ENCODE results near the gene PTEN.
A peak's percentile ranks its signal among the peaks of the same experiment; 100 is the strongest.
"Not testable (repeated sequence)": the region's sequence is repeated elsewhere in the genome, so short reads cannot be mapped to it uniquely, and the experiment has no call there.

PTEN gene

DNA sequence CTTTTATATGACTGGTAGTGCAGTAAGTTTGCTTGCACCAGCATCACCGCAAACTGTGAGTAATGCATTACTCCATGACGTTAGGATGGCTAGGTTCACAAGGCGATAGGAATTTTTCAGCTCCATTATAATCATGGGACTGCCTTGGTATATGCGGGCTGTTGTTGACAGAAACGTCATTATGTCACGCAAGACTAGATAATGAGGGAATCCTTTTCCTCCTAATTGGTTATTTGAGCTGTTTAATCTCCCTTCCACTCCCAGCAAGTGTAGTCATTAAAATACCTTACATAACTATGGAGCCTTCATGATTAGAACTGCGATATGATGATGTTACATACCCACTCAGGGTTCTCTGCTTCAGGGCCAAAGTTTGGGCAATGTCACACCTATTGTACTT, 17.4 kb upstream of the PTEN start:
- DNase-seq, result no peak

DNA sequence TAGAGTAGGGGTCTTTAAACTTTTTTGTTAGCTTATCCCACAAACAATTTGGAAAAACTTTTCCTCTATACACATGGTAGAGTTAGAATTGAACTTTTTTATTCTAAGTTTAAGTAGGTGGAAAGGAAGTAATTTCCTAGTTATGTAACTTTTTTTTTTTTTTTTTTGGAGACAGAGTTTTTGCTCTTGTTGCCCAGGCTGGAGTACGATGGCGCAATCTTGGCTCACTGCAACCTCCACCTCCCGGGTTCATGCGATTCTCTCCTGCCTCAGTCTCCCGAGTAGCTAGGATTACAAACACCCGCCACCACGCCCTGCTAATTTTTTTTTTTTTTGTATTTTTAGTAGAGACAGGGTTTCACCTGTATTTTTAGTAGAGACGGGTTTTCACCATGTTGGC, 16.7 kb upstream of the PTEN start:
- not testable (repeated sequence) for DNase-seq

DNA sequence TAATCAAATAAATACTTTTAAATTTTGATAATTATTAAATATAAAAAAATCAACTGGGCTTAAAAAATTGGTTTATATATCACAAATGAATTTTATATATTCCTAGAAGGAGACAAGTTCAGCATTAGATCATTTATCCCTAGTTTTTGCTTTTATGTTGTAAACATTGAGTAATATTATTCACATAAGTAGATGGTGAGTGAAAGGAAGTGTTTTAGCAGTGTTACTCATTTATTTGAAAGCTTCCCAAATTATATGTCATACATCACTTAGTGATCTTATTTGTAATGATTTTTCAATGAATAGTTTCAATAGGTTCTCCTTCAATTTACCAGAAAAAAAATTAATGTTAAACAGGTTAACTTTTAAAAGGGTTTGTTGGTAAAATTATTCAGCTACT, 15.9 kb upstream of the PTEN start:
- no peak for DNase-seq

DNA sequence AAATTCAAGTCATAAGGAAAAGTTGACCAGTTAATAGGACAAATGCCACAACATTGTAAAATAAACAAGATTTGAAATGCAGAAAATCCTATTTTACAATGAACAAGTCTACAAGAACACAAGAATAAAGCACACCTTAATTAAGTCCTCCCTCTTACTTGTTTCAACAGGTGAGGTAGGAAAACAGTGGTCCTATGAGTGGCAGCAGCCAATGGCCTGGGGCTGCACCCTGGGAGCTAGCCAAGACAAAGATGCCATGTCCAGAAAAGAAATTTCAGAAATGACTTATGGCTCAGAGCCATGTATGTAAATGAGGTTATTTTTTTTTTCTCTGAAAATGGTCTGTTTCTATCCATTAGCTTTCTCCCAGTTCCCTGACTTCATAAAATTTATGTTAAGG, 14.4 kb upstream of the PTEN start:
- DNase-seq, result no peak

DNA sequence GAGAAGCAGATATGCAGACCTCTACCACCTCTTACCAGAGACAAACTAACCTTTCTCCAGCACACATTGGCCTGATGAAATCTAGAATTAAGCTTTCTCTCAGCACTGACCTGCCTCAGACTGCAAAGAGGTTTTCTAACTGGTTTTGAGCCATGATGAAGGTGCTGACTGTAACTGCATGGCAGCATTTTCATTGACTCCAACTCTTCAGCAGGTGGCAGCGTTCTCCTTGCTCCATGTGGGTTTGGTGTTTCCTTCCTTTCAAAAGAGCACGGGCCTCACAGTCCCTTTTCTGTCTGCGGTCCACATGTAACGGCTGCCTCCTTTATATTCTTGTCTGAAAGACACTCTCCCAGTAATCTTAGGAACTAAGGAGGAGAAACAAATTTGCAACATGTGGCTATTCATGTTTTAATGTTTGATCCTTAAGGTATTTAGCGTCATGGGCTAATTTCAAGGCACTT, 12.7 kb upstream of the PTEN start:
- peak; percentile 50 for DNase-seq

DNA sequence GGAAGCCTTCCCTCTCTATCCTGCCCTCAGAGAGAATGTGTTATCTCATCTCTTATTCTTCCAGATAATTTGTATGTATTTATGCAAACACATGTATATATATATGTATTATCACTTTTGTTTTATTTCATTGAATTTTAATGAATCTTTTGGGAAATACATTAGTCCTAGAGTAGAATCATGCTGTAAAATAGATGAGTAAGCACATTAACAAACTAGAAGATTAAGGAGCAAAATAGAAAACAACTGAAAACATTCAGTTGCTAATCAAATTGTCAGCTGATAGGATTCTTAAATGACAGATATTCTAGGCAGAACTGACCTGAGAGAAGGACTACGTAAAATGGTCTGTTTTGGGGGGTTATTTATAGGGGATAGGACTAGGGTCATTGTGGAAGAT, 11.3 kb upstream of the PTEN start:
- no peak for DNase-seq

DNA sequence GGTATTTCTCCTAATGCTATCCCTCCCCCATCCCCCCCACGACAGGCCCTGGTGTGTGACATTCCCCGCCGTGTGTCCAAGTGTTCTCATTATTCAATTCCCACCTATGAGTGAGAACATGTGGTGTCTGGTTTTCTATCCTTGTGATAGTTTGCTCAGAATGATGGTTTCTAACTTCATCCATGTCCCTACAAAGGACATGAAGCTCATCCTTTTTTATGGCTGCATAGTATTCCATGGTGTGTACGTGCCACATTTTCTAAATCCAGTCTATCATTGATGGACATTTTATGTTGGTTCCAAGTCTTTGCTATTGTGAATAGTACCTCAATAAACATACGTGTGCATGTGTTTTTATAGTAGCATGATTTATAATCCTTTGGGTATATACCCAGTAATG, 8.2 kb upstream of the PTEN start:
- not testable (repeated sequence) for DNase-seq

DNA sequence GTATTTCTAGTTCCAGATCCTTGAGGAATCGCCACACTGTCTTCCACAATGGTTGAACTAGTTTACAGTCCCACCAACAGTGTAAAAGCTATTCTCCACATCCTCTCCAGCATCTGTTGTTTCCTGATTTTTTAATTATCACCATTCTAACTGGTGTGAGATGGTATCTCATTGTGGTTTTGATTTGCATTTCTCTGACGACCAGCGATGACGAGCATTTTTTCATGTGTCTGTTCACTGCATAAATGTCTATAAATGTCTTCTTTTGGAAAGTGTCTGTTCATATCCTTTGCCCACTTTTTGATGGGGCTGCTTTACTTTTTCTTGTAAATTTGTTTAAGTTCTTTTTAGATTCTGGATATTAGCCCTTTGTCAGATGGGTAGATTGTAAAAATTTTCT, 7.8 kb upstream of the PTEN start:
- DNase-seq, result not testable (repeated sequence)

DNA sequence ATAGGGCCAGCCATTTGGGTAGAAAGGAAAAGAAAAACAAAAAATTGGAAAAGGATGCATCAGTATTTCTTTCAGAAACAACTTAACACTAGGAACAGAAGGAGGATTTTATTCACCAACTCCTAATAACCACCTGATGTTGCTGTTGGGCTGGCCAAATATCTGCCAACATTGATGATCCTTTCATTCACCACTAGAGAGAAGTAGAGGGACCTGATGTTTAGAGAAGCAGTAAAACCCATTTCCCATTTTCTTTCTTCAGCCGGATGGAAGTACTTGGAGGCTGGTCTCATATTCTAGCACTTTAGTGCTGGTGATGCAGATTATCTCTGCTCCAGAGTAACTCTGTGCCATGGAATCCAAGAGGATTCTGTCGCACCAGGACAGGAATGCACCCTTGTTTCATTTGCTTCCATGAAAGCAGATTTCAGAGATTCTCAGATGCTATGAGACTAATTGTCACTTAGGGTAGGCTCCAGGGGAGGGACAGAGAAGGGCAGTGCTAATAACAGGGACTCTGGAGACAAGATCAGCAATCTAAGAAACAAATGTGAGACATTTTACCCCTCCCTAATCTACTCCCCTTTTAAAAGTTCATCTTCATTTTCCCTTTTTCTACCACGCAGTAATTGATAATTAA, 3.1 kb upstream of the PTEN start:
- DNase-seq, result peak; percentile 19

DNA sequence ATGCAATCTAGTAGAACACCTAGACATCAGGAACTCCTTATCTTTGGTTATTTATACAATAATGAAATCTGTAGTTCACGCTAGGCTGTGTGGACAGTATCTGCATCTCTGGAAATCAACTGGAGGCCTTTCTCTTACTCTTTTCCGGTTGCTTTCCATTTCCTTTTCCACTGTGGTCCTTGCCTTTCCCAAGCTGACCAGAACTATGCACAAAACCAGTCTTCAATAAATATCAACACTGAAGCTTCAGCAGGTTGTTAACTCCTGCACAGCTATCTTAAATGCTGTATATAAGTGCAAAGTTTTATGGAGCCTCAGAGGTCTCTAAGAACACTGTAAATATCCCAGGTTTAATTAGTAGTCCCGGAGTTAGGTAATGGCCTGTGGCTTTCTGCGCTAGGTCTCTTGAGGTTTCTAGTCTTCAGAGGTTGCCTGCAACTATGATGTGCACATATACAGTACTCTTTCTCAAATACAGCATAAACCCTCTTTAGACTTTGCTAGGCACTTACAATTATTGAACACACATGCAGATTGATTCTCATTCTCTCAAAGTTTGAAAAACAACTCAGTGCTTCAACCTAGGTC, 2.5 kb upstream of the PTEN start:
- DNase-seq, result no peak

DNA sequence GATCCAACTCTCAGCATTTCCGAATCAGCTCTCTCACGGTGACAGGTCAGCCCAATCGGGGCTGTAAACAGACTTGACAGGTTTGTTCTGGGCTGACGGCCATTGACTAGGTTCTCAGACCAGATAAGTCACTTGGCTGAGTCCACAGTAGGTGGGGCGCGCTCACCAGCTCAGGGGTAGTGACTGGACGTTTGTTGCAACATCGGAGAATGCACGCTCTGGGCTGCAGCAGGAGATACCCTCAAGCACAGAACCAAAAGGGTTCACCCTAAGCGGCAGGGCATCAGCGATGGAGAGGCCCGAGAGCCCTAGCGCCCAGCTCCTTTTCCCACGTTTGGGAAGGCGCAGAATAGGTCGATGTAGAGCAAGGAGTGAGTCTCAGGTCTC, 1.9 kb upstream of the PTEN start:
- DNase-seq, result no peak

DNA sequence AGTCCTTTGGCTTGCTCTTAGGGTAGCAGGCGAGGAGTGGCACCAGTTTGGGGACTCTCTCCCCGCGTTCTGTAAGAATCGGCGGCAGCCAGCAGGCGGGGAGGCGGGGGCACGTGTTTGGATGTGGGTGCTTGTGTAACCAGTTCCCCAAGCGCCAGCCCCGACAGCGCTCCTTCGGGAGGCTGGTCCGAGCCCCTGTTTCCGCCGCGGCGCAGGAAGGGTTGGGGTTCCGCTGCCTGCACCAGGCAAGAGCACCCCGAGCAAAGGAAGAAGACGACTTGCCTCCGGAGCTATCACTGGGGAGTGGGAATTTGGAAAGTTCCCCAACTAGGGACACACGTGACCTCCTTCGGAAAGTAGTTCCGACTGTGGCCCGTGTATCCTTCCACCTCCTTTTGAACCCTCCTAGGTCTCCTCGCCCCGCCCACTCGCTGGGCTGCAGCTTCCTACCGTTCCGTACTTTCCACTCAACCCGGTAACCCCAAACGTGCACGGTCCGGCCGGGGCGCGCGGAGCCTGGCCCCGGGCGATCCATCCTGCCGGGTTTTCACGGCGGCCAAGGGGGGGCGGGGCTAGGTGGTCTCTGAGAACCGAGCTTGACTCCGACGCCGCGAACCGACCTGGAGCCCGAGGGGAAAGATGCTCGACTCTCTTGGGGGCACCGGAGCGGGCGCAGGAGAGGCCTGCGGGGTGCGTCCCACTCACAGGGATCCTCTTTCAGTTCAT, 1.3 kb upstream of the PTEN start:
- peak; percentile 91 for DNase-seq

DNA sequence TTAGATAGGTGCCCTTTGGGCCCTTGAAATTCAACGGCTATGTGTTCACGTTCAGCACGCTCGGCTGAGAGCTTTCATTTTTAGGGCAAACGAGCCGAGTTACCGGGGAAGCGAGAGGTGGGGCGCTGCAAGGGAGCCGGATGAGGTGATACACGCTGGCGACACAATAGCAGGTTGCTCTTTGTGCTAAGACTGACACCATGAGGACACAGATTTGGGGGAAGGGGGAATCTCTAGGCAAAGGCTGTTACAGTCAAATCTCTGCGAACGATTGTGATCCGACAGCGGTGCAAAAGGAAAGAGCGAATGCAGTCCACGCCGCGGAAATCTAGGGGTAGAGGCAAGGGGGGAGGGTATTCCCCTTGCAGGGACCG, 759 bp upstream of the PTEN start:
- no peak for DNase-seq

DNA sequence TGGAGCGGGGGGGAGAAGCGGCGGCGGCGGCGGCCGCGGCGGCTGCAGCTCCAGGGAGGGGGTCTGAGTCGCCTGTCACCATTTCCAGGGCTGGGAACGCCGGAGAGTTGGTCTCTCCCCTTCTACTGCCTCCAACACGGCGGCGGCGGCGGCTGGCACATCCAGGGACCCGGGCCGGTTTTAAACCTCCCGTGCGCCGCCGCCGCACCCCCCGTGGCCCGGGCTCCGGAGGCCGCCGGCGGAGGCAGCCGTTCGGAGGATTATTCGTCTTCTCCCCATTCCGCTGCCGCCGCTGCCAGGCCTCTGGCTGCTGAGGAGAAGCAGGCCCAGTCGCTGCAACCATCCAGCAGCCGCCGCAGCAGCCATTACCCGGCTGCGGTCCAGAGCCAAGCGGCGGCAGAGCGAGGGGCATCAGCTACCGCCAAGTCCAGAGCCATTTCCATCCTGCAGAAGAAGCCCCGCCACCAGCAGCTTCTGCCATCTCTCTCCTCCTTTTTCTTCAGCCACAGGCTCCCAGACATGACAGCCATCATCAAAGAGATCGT, 598 bp downstream of the PTEN start:
- peak; percentile 14 for DNase-seq

DNA sequence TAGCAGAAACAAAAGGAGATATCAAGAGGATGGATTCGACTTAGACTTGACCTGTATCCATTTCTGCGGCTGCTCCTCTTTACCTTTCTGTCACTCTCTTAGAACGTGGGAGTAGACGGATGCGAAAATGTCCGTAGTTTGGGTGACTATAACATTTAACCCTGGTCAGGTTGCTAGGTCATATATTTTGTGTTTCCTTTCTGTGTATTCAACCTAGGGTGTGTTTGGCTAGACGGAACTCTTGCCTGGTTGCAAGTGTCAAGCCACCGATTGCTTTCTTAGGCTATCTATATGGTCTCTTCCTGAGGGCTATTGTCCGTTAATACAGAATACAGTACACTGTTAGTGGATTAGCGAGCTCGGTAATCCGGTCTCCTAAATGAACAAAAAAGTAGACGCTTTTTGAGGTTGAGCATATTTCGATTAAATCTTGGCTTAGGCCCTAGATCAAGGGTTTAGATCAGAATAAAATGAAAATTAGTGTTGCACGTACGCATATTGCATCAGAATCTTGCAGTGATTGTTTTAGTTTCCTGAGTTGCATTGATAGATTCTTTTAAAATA, 1.2 kb downstream of the PTEN start:
- no peak for DNase-seq

DNA sequence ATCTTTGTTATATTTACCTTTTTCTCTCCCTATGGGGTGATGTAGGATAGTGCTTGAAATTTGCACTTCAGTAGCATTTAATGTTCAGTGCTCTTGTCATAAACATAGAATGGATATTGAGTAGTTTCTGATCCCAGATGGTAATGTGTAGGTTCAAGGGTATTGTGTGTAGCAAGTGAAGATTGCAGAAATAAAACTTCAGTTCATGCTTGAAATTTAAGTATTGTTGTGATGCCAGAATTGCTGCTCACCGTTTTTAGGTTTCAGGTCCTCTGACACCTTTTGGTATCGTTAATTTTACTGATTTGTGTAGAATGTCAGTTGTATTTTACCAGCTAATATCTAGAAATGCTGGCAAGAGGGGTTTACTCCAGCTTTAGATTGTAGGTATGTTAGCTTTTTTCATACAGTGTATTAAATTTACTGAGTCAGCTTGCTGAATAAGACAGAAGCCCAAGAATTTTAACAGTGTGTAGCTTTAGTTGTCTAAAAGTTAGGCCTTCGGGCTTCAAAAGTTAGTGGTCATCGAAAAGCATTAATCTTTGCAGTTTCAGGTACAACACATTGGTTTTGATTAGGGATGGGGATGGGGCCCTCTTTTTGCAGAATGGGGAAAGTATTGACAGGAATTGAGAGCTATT, 1.9 kb downstream of the PTEN start:
- no peak for DNase-seq

DNA sequence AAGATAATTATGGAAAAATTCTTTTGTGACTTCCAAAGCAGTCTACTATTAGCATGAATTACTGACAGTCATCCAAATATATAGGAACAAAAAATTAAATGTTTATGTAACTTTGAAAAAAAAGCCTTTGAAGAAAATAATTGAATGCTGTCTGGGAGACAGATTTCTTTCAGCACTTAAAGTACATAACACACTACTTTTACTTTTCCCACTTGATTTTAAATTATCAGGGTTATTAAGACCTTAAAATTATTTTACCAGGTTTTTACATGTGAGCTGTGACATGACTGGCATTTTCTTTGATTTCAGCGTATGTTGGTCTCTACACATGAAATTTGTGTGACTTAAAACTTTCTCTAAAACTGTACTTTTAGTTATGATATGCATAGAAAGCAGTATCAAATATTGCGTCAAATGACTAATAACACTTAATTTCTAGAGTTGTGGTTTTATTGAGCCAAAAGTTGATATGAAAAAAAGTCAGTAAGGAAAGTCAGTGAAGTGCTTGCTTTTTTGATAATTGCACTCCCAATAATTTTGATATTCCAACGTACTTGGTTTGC, 3.1 kb downstream of the PTEN start:
- no peak for DNase-seq

DNA sequence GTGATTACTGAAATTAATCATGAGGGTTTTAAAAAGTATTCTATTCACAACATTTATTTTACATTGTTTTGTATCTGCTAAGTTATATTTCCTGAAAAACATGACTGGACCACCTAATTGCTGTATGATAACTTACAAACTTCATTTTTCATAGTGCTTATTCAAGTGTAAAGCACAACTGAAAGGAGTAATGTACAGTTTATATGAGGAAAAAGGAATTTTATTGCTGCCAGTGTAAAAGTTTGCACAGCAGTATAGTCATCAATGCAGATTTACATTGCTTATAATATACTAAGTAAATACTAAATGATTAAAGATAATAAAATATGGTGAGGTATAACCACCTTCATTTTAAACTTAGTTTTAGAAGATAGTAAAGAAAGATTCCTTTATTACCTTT, 4.0 kb downstream of the PTEN start:
- DNase-seq, result no peak

DNA sequence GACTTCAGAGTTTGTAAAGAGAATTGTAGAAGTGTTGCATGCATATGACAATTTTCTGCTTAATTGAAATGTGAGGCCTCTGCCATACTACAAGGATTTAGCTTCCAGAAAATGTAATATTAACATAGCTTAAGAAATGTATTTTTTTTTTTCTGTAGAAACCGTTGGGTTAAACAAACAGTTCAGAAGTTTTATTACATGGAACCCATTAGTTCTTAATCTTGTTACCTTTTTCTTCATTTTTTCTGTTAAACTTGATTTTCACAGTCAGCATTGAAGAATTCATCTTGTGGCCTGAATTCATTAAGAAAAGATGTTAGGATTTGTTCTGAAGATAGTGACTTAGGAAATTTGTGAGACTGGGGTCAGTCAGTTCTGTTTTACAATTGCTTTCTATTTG, 4.9 kb downstream of the PTEN start:
- DNase-seq, result no peak

DNA sequence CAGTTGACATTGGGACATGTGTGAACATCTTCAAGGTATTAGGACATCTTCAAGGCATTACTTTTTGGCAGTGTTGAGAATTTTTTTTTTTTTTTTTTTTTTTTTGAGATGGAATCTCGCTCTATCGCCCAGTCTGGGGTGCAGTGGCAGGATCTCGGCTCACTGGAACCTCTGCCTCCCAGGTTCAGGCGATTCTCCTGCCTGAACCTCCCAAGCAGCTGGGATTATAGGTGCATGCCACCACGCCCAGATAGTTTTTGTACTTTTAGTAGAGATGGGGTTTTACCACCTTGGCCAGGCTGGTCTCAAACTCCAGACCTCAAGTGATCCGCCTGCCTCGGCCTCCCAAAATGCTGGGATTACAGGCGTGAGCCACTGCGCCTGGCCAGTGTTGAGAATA, 5.7 kb downstream of the PTEN start:
- not testable (repeated sequence) for DNase-seq

DNA sequence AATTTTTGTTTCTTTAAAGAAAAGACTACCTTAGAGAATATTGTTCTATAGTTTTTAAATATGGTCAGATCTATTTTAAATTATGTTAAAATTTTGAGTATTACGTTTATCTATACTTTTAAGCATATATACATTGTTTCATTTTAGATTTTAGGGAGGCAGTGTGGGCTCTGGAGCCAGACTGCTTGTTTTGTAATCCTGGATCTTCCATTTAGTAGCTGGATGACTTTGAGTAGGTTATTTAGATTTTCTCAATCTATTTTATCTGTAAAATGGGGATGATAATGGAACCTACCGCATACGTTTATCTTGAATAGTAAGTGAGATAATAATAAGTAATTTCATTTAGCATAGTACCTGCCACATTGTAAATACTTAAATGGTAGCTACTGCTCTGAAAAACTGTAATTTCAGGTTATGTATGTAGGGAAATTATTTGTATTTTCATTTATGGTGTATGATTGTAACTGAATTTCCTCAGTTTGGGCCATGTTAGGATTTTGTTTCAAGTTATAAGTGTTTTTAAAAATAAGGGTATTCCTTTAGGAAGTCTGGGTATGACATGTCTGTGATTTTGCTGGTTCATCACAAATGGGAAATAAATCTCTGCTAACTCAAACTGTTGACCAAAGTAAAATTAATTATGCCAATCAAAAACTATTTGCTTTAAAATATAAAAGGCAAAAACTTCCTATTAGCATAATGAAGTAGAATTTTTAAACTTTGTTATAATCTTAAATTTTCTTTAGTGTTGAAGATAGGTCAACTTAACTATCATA, 6.5 kb downstream of the PTEN start:
- no peak for DNase-seq

DNA sequence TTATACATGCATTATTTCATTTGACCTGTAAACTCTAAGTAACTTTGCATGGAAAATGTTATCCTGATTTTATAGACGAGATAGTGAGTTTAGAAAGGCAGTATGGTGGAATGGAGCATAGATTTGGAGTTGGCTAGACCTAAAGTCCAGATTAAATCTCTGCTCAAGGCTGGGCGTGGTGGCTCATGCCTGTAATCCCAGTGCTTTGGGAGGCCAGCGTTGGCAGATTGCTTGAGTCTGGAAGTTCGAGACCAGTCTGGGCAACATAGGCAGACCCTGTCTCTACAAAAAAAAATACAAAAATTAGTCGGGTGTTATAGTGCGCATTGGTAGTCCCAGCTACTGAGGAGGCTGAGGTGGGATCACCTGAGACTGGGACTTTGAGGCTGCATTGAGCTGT, 9.4 kb downstream of the PTEN start:
- no peak for DNase-seq
